Mesendoderm (in vitro differentiated cells): ENCODE measurements around the gene ZNF606.

ENCODE experiments used
- DNase-seq: peaks from one replicate; pipeline ENCODE4 v3.0.0; 2013
- H2AK5ac ChIP-seq: 2 replicates; pipeline ENCODE4 v1.6.1; 2013; ENCODE audit warnings: low read length, inconsistent platforms
- H2BK120ac ChIP-seq: 2 replicates; pipeline ENCODE4 v1.6.1; 2013; ENCODE audit warnings: low read depth, mild to moderate bottlenecking, low read length, moderate library complexity, mixed read lengths
- H2BK15ac ChIP-seq: replicated peaks from 2 replicates; pipeline ENCODE4 v1.6.1; 2013; ENCODE audit warnings: low read depth, mild to moderate bottlenecking, moderate library complexity
- H2BK5ac ChIP-seq: 2 replicates; pipeline ENCODE4 v1.6.1; 2013; ENCODE audit warnings: low read length, inconsistent platforms
- H3K18ac ChIP-seq: 2 replicates; pipeline ENCODE4 v1.6.1; 2013; ENCODE audit warnings: mild to moderate bottlenecking, low read length, mixed read lengths
- H3K23ac ChIP-seq: one replicate; pipeline ENCODE4 v1.6.1; 2013; ENCODE audit warnings: low read length
- H3K27ac ChIP-seq: 2 replicates; pipeline ENCODE4 v1.5.1; 2013; ENCODE audit warnings: low read depth, mild to moderate bottlenecking, inconsistent platforms, low read length, moderate library complexity
- H3K27me3 ChIP-seq: 2 replicates; pipeline ENCODE4 v1.6.1; 2013; ENCODE audit warnings: low read length, control low read depth, mild to moderate bottlenecking, inconsistent platforms; ENCODE audit not compliant: insufficient read depth, poor library complexity
- H3K36me3 ChIP-seq: 2 replicates; pipeline ENCODE4 v1.6.1; 2013; ENCODE audit warnings: low read length, inconsistent platforms; ENCODE audit not compliant: control insufficient read depth, insufficient read depth
- H3K4ac ChIP-seq: one replicate; pipeline ENCODE4 v1.6.1; 2013; ENCODE audit warnings: low read depth, mild to moderate bottlenecking, low read length, moderate library complexity
- H3K4me1 ChIP-seq: 2 replicates; pipeline ENCODE4 v1.6.1; 2013; ENCODE audit warnings: low read depth, low read length, inconsistent platforms; ENCODE audit not compliant: control insufficient read depth
- H3K4me2 ChIP-seq: 2 replicates; pipeline ENCODE4 v1.6.1; 2013; ENCODE audit warnings: low read length
- H3K4me3 ChIP-seq: 2 replicates; pipeline ENCODE4 v1.5.1; 2013; ENCODE audit warnings: mild to moderate bottlenecking, low read length
- H3K56ac ChIP-seq: one replicate; pipeline ENCODE4 v1.6.1; 2013; ENCODE audit warnings: low read length
- H3K79me1 ChIP-seq: 2 replicates; pipeline ENCODE4 v1.6.1; 2013; ENCODE audit warnings: low read length, inconsistent platforms
- H3K79me2 ChIP-seq: 2 replicates; pipeline ENCODE4 v1.6.1; 2013; ENCODE audit warnings: mild to moderate bottlenecking, low read length; ENCODE audit not compliant: control insufficient read depth, insufficient read depth
- H3K9ac ChIP-seq: 2 replicates; pipeline ENCODE4 v1.6.1; 2013; ENCODE audit warnings: low read length, inconsistent platforms
- H4K5ac ChIP-seq: one replicate; pipeline ENCODE4 v1.6.1; 2013; ENCODE audit warnings: low read length
- H4K8ac ChIP-seq: one replicate; pipeline ENCODE4 v1.6.1; 2013; ENCODE audit warnings: low read depth, mild to moderate bottlenecking, control low read depth, low read length, moderate library complexity
- WGBS: extraction: QIAGEN DNeasy Blood & Tissue Kit; methylation state at CpG from one replicate; pipeline ENCODE4 v1.1.7; 2013; ENCODE audit warnings: low lambda C conversion rate, missing lambda C conversion rate; ENCODE audit not compliant: insufficient coverage; ENCODE audit errors: extremely low coverage; 5-methylcytosine and 5-hydroxymethylcytosine counted together

The ZNF606 gene

DNA sequence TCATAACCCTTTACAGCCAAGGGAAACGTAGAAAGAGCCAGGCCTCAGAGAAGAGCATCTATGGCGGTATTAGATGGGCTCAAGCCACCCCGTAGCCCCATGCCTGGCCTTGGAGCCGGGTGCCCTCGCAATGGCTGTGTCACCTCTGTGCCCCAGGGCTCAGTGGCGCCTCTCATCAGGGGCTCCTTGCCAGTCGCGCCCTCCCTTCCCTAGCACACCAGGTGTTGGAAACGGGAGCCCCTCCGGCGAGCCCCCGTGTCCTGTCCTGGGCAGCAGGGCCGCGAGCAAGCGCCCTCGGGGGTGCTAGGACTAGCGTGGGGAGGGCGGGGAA, 55.6 kb downstream of the ZNF606 start:
- Histone ChIP-seq H3K36me3 (peaks cover 3% of the 10 kb centered on the region), H4K5ac (no peak overlapping the region), H3K27me3 (no peaks in the 10 kb centered on the region), H3K4me1 (peaks cover 8% of the 10 kb centered on the region), H3K79me1 (peaks cover 36% of the 10 kb centered on the region), H3K56ac (peak overlapping the region; percentile 96), H3K27ac (no peak overlapping the region), H3K4me2 (peak overlapping the region; percentile 74), H2BK120ac (no peak overlapping the region), H3K23ac (no peak overlapping the region), H2BK5ac (no peak overlapping the region), H3K4me3 (peak overlapping the region; percentile 93), H3K18ac (no peak overlapping the region), H2AK5ac (no peak overlapping the region), H3K9ac (peak overlapping the region; percentile 82), H2BK15ac (no peak overlapping the region), H3K4ac (no peak overlapping the region), H4K8ac (no peak overlapping the region), H3K79me2 (peaks cover 45% of the 10 kb centered on the region)
- no peak for DNase-seq
- no CpG with 5 or more reads among the region's 18 CpGs for WGBS

DNA sequence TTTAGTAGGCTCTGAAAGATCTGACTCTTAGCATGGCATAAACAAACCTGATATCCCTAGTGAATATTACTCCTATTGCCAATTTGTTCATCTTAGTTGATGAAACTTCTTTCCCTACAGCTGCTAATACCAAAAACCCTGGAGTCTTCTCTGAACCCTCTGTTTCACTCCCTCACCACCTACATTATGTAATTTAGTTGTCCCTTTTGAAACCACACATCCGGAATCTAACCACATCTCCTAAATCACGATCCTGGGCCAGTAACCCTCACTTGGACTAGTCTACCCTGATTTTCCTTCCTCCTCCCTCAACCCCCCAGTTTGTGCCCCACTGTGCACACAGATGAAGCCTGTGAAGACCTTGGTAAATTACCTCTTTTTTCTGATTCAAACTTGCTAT, 56.3 kb downstream of the ZNF606 start:
- no peak overlapping the region for H4K8ac ChIP-seq
- H2BK15ac ChIP-seq: no peak overlapping the region
- DNase-seq: no peak
- H3K27ac ChIP-seq: no peak overlapping the region
- no peak overlapping the region for H3K23ac ChIP-seq
- H3K79me1 ChIP-seq: peaks cover 36% of the 10 kb centered on the region
- no peak overlapping the region for H2BK5ac ChIP-seq
- H3K4me1 ChIP-seq: peaks cover 8% of the 10 kb centered on the region
- no CpG with 5 or more reads among the region's 2 CpGs for WGBS
- no peak overlapping the region for H2AK5ac ChIP-seq
- no peak overlapping the region for H3K18ac ChIP-seq
- H3K9ac ChIP-seq: peak overlapping the region; percentile 82
- no peak overlapping the region for H4K5ac ChIP-seq
- no peak overlapping the region for H3K56ac ChIP-seq
- H3K4me3 ChIP-seq: peak overlapping the region; percentile 93
- peak overlapping the region; percentile 74 for H3K4me2 ChIP-seq
- peaks cover 45% of the 10 kb centered on the region for H3K79me2 ChIP-seq
- no peak overlapping the region for H2BK120ac ChIP-seq
- H3K4ac ChIP-seq: no peak overlapping the region
- peaks cover 8% of the 10 kb centered on the region for H3K36me3 ChIP-seq
- H3K27me3 ChIP-seq: no peaks in the 10 kb centered on the region

DNA sequence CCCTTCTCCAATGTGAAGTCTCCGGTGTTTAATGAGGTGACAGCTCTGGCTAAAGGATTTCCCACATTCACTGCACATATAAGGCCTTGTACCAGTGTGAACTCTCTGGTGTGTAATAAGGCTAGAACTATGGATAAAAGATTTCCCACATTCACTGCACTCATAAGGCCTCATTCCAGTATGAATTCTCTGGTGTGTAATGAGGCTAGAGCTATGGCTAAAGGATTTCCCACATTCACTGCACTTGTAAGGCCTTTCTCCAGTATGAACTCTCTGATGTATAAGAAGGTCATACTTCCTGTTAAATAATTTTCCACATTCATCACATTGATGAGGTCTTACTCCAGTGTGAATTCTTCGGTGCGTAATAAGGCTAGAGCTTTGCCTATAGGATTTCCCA, 61.0 kb downstream of the ZNF606 start:
- peaks cover 11% of the 10 kb centered on the region for H3K36me3 ChIP-seq
- H3K18ac ChIP-seq: no peak overlapping the region
- no peak overlapping the region for H3K27ac ChIP-seq
- H3K4me1 ChIP-seq: peaks cover 8% of the 10 kb centered on the region
- H4K5ac ChIP-seq: no peak overlapping the region
- no peaks in the 10 kb centered on the region for H3K27me3 ChIP-seq
- H3K4me2 ChIP-seq: no peak overlapping the region
- no peak overlapping the region for H3K4ac ChIP-seq
- no peak overlapping the region for H3K9ac ChIP-seq
- no peak for DNase-seq
- WGBS: no CpG with 5 or more reads among the region's 3 CpGs
- H2AK5ac ChIP-seq: no peak overlapping the region
- H3K79me1 ChIP-seq: peaks cover 33% of the 10 kb centered on the region
- no peak overlapping the region for H3K4me3 ChIP-seq
- no peak overlapping the region for H2BK5ac ChIP-seq
- H2BK15ac ChIP-seq: no peak overlapping the region
- peaks cover 37% of the 10 kb centered on the region for H3K79me2 ChIP-seq
- no peak overlapping the region for H3K23ac ChIP-seq
- H2BK120ac ChIP-seq: no peak overlapping the region
- no peak overlapping the region for H3K56ac ChIP-seq
- no peak overlapping the region for H4K8ac ChIP-seq

DNA sequence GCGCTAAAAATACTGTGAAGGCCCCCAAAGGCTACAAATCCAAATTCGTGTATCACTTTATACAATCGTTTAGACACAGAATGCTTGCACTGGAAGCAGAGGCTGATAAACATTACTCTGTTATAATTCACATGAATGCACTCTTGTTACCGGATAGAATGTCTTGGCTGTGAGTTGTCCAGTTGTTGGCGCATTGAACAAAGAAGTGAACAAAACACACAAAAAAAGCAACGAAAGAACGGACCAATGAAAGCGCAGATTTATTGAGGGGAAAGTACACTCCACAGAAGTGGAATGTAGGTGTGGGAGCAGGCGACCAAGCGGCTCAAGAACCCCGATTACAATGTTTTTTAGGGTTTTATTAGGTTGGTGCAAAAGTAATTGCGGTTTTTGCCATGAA, 66.9 kb downstream of the ZNF606 start:
- Histone ChIP-seq H3K4me3 (no peak overlapping the region), H2BK5ac (no peak overlapping the region), H3K9ac (no peak overlapping the region), H3K18ac (no peak overlapping the region), H3K56ac (no peak overlapping the region), H3K79me1 (peaks cover 15% of the 10 kb centered on the region), H3K79me2 (peaks cover 17% of the 10 kb centered on the region), H3K4me2 (no peak overlapping the region), H2AK5ac (no peak overlapping the region), H2BK15ac (no peak overlapping the region), H4K5ac (no peak overlapping the region), H3K36me3 (peaks cover 3% of the 10 kb centered on the region), H3K4me1 (no peaks in the 10 kb centered on the region), H2BK120ac (no peak overlapping the region), H3K27me3 (no peaks in the 10 kb centered on the region), H4K8ac (no peak overlapping the region), H3K4ac (no peak overlapping the region), H3K23ac (no peak overlapping the region), H3K27ac (no peak overlapping the region)
- WGBS: no CpG with 5 or more reads among the region's 12 CpGs
- DNase-seq: no peak

- Histone ChIP-seq H3K18ac (peak within 1 kb of the TSS; percentile 15), H3K27ac (peak within 1 kb of the TSS; percentile 65), H3K56ac (peak within 1 kb of the TSS; percentile 97), H4K8ac (no peak within 1 kb of the TSS), H3K4me1 (no peaks in the 10 kb centered on the region), H2BK120ac (no peak within 1 kb of the TSS), H3K9ac (peak within 1 kb of the TSS; percentile 98), H3K4ac (peak within 1 kb of the TSS; percentile 86), H2BK5ac (no peak within 1 kb of the TSS), H3K27me3 (no peaks in the 10 kb centered on the region), H3K79me2 (peaks cover 17% of the 10 kb centered on the region), H2AK5ac (peak within 1 kb of the TSS; percentile 51), H4K5ac (no peak within 1 kb of the TSS), H3K36me3 (peaks cover 6% of the 10 kb centered on the region), H3K23ac (no peak within 1 kb of the TSS), H3K4me2 (peak within 1 kb of the TSS; percentile 95), H2BK15ac (no peak within 1 kb of the TSS), H3K79me1 (peaks cover 17% of the 10 kb centered on the region), H3K4me3 (peak within 1 kb of the TSS; percentile 98)
- peak; percentile 97 for DNase-seq
- no CpG with 5 or more reads among the region's 54 CpGs for WGBS
These were observed 67.6 kb downstream of the ZNF606 start, which contains the start of gene ZNF418 for GRCh38 chr19:57934820-57935665. Gene ZNF418 (minus strand): TSS chr19:57935402. CDS start chr19:57933822, 1,580 bp downstream.
